HG03565 (cell line): ENCODE measurements around the gene FGF14.
A peak's percentile ranks its signal among the peaks of the same experiment; 100 is the strongest.

Experiments
- ATAC-seq: cut with Tn5 transposase; IDR thresholded peaks from one replicate; pipeline ENCODE4 v1.9.1; 2021; ENCODE audit warnings: mild to moderate bottlenecking, moderate library complexity; ENCODE audit not compliant: unreplicated experiment

The FGF14 gene

DNA sequence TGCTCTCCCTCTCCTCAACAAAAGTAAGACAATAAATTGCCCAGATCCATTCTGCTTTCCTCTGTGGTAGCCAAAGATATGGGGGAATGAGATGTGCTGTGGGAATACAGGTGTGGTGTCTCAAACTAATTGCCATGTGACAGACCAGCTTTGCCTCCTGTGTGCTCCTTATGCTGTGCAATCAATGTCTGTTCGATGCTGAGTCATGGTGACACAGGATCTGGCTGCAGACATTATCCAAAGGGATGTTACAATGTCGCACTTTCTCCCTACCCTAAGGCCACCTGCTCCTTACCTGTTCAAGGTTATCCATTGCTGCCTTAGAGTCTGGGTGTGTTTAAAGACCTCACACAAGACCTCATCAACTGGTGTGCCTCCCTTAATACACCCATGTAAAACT is 32.5 kb downstream of the FGF14 start:
- ATAC-seq = no peak

DNA sequence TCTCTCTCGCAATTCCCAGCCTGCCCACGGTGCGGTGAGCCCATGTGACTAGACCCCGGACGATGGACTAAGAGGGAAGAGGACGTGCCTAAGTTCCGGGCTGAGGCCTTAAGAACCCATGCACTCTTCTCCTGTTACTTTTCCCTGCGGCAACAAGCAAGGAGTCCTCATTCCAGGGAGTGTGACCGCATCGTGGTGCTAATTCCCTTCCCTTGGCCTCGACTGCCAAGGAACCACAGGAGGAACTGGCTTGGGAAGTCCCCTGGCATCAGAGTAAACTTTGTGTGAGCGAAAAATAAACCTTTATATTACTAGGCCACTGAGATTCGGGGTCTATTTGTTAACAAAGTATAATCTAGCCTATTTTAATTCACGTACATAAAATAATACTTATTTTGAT is 34.0 kb downstream of the FGF14 start:
- no peak for ATAC-seq

GRCh38 chr13:102361113-102361512 is 40.7 kb downstream of the FGF14 start:
- no peak for ATAC-seq

DNA sequence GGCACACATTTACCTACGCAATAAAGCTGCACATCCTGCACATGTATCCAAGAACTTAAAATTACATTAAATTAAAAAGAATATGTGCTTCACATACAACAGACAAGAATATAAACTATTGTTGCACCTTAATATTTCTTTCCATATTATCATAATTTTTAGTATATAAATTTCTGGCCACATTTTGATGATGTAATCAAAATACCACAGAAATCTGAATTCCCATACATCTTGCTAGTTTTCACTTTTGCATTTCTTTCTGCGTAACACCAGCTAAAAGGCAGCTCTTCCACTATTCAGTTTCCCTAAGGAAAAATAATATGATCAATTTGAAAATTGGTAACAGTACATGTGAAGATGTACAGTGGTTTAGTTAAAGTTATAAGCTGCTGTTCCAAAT is 42.6 kb downstream of the FGF14 start:
- no peak for ATAC-seq

DNA sequence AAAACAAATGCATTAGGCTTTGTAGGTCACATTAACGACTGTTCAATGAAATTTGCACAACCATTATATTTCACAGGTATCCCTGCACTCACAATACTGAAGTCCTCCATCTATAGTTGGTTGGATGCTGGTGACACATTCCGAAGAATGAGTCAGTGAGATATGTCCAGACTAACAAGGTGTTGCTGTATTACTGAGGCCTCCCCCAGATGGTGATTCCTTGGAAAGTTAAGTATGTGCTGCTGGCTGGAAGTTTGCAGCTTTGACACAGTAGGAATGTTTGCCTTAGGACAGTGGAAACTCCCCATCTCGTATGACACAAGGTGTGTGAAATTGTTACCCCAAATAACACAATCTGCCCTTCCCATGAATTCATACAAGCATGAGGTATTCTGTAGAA is 46.6 kb downstream of the FGF14 start:
- no peak for ATAC-seq

GRCh38 chr13:102354011-102354410 is 47.8 kb downstream of the FGF14 start:
- ATAC-seq = no peak

DNA sequence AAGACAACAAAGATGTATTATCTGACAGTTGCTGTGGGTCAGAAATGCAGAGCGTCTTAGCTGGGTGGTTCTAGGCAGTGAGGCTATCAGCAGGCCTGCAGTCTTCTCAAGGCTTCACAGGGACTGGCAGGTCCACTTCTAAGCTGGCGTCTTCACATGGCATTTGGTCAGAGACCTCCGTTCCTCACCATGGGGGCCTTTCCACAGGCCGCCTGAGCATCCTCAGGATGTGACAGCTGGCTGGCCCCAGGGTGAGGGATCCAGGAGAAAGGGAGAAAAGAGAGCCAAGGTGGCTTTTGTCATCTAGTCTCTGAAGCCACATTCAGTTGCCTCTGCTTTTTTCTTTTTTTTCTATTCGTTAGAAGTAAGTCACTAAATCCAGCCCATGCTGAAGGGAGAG is 50.3 kb downstream of the FGF14 start:
- ATAC-seq = no peak

GRCh38 chr13:102347490-102347889 is 54.4 kb downstream of the FGF14 start:
- ATAC-seq = no peak

- ATAC-seq = no peak
Observed at GRCh38 chr13:102346769-102347168, 55.1 kb downstream of the FGF14 start.

GRCh38 chr13:102344410-102344809 is 57.4 kb downstream of the FGF14 start:
- no peak for ATAC-seq

GRCh38 chr13:102333320-102334198 is 68.3 kb downstream of the FGF14 start:
- no peak for ATAC-seq

- peak; percentile 63 for ATAC-seq
Observed at GRCh38 chr13:102328909-102329308, 72.9 kb downstream of the FGF14 start.

DNA sequence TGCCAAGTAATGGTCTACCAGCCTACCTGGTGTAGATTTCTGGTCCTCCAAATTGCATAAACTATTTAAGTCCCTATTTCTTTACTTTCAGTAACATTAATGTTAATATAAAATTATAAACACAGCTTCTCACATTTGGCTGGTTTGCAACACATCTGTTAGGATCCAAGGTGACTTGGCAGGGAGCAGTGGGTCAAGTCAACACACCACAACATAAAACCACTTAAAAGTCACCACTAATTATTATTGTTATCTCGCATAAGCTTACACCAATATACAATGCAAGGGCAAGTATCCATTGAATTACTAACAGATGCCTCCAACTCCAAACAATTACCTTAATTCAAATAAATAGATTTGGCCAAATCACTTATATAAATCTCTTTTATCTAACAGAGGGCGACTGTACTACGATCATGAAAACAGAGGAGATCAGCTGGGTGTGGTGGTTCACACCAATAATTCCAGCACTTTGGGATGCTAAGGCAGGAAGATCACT is 74.7 kb downstream of the FGF14 start:
- no peak for ATAC-seq

DNA sequence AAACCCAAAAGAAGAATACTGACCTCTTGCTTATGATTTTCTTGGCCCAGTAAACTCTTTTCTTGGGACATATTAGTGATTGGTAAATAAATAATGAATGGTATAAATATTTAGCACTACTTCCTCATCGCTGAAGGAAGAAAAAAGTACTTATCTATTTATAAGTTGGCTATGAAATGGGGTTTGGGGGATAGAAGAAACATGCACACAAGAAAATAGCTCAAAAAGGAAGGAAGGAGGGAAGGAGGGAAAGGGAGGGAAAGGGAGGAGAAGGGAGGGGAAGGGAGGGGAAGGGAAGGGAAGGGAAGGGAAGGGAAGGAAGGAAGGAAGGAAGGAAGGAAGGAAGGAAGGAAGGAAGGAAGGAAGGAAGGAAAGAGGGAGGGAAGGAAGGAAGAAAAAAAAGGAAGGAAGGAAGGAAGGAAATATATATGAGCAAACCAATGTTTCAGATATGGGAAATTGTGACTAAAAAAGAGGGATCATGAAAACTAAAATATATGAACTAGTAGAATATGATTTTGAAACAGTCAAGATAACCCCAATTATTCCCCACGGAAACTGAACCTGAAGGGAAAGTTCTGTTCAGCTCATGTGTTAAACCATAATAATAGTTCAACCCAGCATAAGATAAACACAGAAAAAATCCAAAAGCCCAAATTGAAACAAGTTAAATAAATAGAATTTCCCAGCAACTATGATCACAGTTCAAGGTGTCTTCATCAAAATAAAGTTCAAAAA is 75.3 kb downstream of the FGF14 start:
- ATAC-seq = no peak

DNA sequence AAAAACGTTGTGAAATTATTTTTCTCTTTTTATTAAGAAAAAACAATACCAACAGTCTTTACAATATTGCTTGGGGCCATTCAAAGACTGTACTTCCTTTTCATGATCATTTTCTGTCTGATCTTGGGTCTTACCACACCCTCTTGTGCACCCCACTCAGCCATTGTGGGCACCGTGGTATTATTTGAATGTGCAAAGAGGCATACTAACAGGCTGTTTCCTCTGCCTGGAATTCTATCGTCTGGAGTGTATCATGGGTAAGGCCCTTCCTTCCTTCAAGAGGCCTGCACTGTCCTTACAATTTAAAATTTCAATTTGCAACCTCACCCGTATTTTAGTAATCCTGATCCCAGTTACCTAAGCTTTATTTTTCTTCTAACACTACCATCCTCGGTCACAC is 76.5 kb downstream of the FGF14 start:
- no peak for ATAC-seq

DNA sequence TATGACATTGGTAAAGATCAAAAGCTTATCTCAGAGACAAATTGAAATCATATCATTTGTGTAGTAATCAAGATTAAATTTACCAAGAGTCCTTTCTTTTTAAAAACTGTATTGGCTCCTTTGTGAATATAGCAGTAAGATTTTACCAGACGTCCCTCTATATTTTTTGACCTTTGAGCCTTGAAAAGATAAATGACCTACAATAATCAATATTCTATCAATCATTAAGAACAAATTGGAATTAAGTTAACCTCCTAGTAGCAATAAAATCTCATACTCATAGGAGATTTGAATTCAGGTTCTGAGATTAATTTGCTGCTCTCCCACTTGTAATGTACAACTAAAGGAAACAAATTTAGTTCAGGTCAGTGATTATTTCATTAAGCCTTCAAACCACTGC is 78.3 kb downstream of the FGF14 start:
- ATAC-seq = no peak

- ATAC-seq = no peak
Observed at GRCh38 chr13:102323012-102323411, 78.8 kb downstream of the FGF14 start.

DNA sequence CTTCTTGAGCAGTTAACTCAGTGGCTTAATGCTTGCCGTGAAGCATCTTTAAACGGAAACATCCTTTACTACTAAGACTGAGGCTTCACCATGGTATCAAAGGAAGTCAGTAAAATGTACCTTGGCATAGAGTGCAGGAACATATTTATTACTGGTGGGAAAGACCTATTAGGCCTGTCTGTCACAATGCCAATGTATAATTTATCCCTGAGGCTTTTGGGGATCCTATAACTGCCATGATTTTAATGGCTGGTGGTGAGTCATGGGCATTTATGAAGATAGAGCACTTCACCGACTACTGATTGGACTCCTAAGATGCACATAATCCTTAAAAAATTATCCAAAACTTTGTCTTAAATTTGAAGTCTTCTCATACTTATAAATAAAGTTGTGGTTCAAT is 79.6 kb downstream of the FGF14 start:
- no peak for ATAC-seq

DNA sequence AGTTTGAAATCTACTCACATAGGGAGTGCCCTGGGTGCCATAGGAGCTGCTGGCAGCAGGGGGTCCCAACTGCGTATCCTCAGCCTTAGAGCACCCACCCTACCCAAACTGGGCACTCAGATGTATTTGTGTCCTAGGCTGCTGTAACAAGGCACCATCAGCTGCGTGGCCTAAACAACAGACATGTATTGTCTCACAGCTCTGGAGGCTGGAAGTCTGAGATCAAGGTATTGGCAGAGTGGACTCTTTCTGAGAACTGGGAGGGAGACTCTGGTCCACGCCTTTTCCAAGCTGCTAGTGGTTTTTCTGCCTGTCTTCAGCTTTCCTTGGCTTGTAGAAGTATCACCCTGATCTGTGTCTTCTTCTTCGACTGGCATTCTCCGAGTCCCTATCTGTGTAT is 83.6 kb downstream of the FGF14 start:
- no peak for ATAC-seq

- no peak for ATAC-seq
Observed at GRCh38 chr13:102317593-102317992, 84.3 kb downstream of the FGF14 start.

- ATAC-seq = no peak
Observed at GRCh38 chr13:102316732-102317131, 85.1 kb downstream of the FGF14 start.

DNA sequence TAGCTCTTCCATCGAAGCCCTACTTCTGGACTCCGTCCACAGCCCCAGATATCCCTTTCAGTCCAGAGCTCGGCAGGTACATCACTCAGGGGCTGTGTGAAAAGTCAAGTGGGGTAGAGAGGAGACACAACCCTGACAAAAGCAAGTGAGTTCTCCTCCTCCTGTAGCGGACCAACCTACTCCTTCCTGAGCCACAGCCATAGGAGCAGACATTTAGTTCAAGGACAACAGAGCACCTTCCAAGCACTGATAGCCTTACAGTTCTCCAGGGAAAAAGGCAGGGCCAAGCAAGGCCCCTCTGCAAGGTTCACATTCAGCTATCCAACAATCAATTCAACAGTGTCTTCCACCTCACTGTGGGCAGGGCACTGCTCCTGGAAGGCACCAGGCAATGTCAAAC is 89.0 kb downstream of the FGF14 start:
- ATAC-seq = no peak
